DMS 273 (cell line): ENCODE data around the gene TMEM213.

Experiments
- DNase-seq: peaks from one replicate; lab custom pipeline; 2025; ENCODE audit not compliant: unreplicated experiment; lab: John Stamatoyannopoulos, UW

The TMEM213 gene

DNA sequence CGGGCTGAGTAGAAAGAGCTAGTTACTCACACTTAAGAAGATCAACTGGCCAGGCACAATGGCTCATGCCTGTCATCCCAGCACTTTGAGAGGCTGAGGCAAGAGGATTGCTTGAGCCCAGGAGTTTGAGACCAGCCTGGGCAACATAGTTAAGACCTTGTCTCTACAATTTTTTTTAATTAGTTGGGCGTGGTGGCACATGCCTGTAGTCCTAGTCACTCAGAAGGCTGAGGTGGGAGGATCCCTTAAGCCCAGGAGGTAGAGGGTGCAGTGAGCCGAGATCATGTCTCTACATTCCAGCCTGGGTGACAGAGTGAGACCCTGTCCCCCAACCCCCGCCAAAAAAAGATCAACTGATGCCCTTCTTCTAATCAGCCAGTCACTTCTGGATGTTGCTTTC, 74.8 kb downstream of the TMEM213 start:
- no peak for DNase-seq

DNA sequence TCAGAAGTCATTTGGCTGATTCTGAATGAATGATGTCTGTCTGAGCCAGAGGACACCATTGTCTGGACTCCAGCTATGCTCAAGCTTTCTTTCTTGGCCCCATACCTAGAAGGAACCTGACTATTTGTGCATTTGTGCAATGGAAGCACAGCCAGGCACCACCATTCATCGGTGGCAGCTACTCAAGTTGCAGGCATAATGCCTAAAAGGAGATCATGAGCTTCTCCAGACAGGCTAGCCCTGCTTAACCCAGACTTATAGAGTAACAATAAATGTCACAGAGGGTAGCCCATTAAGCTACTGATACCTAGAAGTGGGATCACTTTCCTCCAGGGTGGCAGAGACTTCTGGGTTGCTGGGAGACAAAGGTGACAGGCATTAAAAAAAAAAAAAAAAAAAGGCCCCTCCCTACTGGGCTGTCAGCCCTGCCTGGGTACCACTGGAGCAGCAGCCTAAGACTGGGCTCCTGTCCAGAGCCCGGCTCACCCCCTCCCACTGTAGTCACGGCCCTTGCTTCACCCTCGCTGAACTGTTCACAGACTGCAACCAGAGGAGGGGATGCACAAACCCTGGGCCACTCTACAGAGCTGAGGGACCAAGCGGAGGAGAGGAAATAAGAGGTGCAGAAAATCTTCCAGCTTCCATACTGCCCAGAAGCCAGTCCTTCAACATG, 75.6 kb downstream of the TMEM213 start:
- DNase-seq: no peak

DNA sequence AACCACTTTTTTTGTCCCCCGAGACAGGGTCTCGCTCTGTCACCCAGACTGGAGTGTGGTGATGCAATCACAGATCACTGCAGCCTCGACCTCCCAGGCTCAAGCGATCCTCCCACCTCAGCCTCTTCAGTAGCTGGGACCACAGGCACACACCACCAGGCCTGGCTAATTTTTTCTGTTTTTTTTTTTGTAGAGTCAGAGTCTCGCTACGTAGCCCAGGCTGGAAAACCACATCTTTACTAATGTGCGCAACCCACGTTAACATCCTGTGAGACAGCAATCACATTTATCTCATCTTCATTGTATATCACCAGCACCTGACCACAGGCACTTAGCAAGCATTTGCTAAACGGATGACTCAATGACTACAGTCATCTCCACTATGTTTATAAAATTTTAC, 78.0 kb downstream of the TMEM213 start:
- DNase-seq: no peak

DNA sequence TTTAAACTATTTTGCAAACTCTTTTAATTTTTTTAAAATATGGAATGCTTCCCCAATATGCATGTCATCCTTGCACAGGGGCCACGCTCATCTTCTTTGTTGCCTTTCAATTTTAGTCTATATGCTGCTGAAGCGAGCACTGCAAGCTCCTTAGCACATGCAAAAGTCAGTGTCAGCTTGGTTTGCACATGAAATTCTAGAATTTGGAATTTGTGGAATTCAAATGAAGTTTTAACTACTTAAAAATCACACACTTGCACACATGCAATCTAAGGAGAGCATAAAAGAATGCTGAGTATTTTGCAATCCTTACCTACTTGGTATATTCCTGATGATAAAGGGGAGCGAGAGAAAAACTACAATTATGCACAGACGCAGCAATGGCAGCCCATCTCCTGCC, 78.5 kb downstream of the TMEM213 start:
- no peak for DNase-seq

DNA sequence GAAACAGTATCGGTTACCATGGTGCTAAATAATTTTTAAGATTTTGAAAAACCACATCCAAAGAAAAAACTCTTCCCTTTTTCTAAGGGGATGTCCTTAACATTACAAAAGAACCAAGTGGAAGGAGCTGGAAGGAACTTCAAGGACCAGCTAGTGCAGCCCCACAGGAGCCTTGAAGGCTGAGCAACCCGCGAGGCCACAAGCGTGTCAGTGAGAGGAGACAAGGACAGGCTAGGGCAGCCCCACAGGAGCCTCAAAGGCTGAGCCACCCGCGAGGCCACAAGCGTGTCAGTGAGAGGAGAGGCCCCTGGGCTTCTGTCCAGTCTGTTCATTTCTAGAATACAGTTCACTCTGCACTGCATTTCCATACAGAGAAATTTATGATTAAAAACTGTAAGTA, 80.3 kb downstream of the TMEM213 start:
- DNase-seq: no peak

DNA sequence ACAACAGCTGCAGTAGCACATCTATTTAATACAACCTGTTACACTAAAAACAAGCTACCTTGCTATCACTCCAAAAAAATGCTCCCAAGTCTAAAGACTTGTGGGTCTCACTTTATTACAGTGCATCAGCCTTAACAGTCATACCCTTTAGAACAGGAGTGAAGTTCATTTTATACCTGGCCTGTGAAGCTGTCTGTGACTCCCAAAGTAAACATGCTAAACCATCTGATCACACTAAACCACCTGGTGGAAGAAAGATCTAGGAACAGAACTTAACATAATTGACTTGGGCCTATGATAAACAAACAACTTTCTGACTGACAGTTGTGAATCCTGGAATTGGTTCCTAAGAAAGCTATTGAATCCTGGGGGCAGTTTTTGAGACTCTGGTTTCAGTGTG, 81.1 kb downstream of the TMEM213 start:
- no peak for DNase-seq

DNA sequence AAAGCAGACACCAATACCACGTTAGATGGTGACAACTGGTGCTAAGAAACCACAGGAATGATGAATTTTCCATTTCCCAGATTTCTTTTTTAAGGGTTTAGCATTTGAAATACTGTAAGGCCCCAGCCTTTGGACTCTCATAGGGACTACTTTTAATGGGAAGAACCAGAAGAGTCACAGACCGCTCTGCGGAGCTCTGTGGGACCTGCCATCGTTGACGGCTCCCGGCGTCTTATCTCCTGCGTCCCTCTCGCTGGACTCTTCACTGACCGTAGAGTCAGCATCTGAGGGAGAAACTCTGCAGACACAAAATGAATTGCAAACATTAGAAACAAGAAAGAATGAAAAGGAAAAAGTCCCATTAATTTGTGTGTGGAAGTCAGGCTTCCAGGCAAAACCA, 81.6 kb downstream of the TMEM213 start:
- DNase-seq: no peak

DNA sequence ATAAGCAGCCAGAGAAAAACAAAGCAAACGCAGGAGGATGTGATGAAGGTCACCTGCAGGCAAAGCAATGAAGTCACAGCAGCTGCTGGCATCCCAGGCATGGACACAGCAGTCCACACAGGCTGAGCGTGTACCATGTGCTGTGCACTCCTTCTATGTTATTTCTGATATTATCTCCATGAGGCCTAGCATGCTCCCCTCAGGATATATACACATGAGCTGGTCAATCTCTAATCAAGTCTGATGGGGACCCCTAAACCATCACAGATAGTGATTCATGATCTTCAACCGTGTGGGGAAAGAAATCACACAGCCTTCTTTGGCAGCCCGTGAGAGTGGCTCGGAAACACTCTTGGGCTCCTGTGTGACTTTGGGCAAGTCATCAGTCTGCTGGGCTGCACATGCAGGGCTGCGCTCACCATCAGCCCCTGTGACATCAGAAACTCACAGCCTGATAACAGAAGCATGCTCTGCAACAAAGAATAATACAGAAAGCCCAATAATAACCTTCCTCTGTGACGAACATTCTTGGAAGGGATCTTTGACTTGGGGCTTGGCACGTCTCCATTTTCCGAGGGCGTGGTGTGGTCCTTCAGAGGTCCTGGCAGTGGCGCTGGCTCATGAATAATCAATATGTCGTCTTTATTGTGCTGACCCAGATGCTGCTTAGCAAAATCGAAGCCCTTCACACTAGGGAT, 83.2 kb downstream of the TMEM213 start:
- no peak for DNase-seq

DNA sequence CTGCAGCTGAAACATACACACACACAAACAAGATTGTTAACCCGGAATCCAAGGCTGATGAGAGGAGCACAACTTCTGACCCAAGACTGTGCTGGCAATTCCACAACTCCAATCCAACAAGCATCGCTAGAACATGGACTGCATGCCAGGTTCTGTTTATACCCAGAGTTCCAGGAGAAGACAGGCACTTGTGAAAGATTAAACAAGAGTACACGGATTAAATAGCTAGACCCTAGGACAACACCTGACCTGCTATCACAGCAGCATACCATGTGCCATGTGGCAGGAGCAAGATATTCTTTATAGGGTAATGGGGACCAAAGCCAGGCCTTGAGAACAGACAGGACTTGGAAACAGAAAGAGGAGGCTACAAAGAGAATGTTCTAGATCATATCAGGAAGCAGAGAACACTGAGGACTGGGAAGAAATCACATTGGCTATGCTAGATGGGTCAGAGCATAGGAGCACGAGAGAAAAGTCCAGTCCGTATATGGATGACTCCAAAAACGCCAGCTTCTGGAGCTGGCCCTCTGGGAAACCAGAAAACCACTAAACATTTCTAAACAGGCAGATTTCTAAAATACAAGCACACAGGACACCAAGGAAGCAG, 83.9 kb downstream of the TMEM213 start:
- no peak for DNase-seq

DNA sequence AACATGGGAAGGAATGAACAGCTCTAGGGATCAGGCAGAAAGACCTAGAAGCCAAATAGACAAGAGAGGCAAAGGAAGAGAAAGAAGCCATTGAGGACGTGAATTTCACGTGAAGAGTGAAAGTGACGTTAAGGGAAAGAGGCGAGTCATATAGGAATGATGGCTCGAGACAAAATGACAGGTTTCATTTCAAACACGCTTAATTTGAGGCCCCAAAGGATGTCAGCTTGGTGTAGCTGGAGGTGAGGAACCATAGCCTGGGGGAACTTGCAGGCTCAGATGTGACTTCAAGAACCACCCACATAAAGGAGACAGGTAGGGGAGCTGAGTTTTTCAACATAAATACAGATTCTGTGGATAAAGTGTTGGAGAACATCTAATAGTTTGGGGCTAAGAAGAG, 84.5 kb downstream of the TMEM213 start:
- DNase-seq: no peak

DNA sequence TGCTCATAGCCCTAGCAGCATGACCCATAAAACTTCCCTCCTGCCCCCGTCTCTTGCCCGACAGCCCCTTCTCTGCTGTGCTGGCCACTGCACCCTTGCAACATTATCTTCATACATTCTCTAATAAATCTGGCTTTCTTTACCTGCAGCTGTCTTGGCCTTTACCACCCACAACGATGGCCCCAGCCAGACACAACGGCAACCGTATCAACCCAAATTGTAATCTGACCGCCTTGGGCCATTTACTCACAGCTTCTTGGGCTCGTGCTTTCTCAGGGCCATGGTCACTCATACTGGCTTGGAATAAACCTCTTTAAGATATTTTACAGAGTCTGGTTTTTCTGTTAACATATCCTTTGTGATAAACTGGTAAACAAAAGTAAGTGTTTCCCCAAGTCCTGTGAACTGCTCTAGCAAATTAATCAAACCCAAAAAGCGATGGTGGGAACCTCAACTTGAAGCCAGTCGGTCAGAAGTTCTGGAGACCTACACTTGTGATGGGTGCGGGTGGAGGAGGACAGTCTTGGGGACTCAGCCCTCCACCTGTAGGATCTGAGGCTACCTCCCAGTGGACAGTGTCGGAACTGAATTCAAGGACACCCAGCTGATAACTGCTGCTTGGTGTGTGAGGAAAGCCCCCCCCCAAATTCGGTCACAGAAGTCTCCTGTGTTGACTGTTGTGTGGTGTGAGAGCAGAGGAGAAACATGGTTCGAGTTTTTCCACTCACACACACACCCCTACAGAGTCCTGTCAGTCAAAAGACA, 87.8 kb downstream of the TMEM213 start:
- DNase-seq: peak; percentile 29

DNA sequence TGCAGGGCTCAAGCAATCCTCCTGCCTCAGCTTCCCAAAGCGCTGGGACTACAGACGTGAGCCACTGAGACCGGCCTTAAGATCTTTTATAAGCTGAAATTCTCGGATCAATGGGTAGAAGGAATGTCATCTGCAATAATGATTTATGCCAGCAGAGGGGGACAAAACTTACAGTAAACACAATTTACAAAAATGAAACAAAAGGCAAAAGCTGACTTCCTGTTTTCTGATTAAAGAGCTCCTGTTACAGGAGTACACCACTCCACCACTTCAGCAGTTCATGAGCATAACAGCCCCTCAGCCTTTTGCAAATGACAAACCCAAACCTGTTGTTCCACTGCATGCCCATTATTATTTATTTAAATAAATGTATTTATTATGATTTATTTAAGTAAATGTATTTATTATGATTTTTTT, 88.7 kb downstream of the TMEM213 start:
- DNase-seq: peak; percentile 85

DNA sequence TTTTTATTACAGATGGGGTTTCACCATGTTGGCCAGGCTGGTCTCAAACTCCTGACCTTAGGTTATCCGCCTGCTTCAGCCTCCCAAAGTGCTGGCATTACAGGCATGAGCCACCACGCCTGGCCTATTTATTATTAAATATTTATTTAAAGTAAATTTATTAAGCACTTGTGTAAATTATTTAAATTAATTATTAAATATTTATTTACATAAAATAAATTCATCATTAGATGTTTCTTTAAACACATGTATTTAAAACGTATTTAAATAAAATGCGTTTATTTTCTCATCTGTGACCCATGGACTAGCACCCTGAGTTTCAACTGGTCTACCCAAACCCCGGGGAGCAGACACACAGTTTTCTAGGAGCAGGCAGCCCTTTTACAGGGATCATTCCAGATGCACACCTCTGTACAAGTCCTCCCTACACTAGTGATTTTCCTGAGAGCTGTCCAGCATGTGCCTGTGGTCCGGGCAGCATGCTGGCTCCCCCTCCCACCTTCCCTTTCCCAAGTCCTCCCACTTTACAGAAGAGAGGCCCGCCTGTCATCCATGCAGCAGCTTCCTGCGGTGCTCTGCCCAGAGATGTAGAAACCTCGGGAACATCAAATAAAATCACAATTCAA, 89.4 kb downstream of the TMEM213 start:
- DNase-seq: no peak
